Measurements from ENCODE around the gene ESYT1.

The ESYT1 gene

GRCh38 chr12:56121204-56121870 lies 6.7 kb upstream of the ESYT1 start:
- H3K4me1 ChIP-seq (ENCODE audit: insufficient read depth, low read length, poor library complexity, severe bottlenecking) = peaks cover 26% of the 10 kb centered on the region
- H3K36me3 ChIP-seq (ENCODE audit: insufficient read depth, low read length) = peaks cover 7% of the 10 kb centered on the region; the same call in 1 of the 2 replicates
- peaks cover 7% of the 10 kb centered on the region for H3K27me3 ChIP-seq (ENCODE audit: insufficient read depth, low read length, poor library complexity, severe bottlenecking)
- no peaks in the 10 kb centered on the region for H3K9me3 ChIP-seq (ENCODE audit: insufficient read depth, low read depth, low read length)
- peaks cover 11% of the 10 kb centered on the region for H3F3A ChIP-seq (ENCODE audit: low read depth)
- H2AFZ ChIP-seq (ENCODE audit: low read length) = no peak overlapping the region
- no peak overlapping the region for H3K9ac ChIP-seq (ENCODE audit: low read depth, low read length, poor library complexity, severe bottlenecking)
- peaks cover 14% of the 10 kb centered on the region for H4K20me1 ChIP-seq (ENCODE audit: insufficient read depth, low read length, poor library complexity, severe bottlenecking)
- no peak overlapping the region for H3K4me2 ChIP-seq (ENCODE audit: low read depth, low read length, poor library complexity, severe bottlenecking)
- no peak overlapping the region for H3K4me3 ChIP-seq (ENCODE audit: low read length, poor library complexity, severe bottlenecking)
- TF ChIP-seq EZH2phosphoT487 (IDR thresholded peaks at IDR 0.05; ENCODE audit: borderline replicate concordance) (no peak), CTCF (conservative IDR thresholded peaks at IDR 0.05; ENCODE audit: low read length) (no peak)
- H3K79me2 ChIP-seq (ENCODE audit: insufficient read depth, low read length) = peaks cover 44% of the 10 kb centered on the region
- H3K9me2 ChIP-seq (replicated peaks; ENCODE audit: low read depth, low read length) = no peaks in the 10 kb centered on the region

GRCh38 chr12:56122637-56123036 lies 5.4 kb upstream of the ESYT1 start:
- no peaks in the 10 kb centered on the region for H3K36me3 ChIP-seq (ENCODE audit: insufficient read depth, low read length)
- no peak overlapping the region for H2AFZ ChIP-seq (ENCODE audit: low read length)
- H3K79me2 ChIP-seq (ENCODE audit: insufficient read depth, low read length) = peaks cover 34% of the 10 kb centered on the region
- no peaks in the 10 kb centered on the region for H3K9me3 ChIP-seq (ENCODE audit: insufficient read depth, low read depth, low read length)
- H3K4me2 ChIP-seq (ENCODE audit: low read depth, low read length, poor library complexity, severe bottlenecking) = no peak overlapping the region
- H3F3A ChIP-seq (ENCODE audit: low read depth) = peaks cover 11% of the 10 kb centered on the region
- H4K20me1 ChIP-seq (ENCODE audit: insufficient read depth, low read length, poor library complexity, severe bottlenecking) = peaks cover 5% of the 10 kb centered on the region
- TF ChIP-seq EZH2phosphoT487 (IDR thresholded peaks at IDR 0.05; ENCODE audit: borderline replicate concordance) = no peak
- TF ChIP-seq CTCF (conservative IDR thresholded peaks at IDR 0.05; ENCODE audit: low read length) = no peak
- H3K9ac ChIP-seq (ENCODE audit: low read depth, low read length, poor library complexity, severe bottlenecking) = no peak overlapping the region
- H3K9me2 ChIP-seq (replicated peaks; ENCODE audit: low read depth, low read length) = no peaks in the 10 kb centered on the region
- H3K27me3 ChIP-seq (ENCODE audit: insufficient read depth, low read length, poor library complexity, severe bottlenecking) = no peaks in the 10 kb centered on the region
- H3K4me1 ChIP-seq (ENCODE audit: insufficient read depth, low read length, poor library complexity, severe bottlenecking) = peaks cover 38% of the 10 kb centered on the region
- H3K4me3 ChIP-seq (ENCODE audit: low read length, poor library complexity, severe bottlenecking) = no peak overlapping the region

DNA sequence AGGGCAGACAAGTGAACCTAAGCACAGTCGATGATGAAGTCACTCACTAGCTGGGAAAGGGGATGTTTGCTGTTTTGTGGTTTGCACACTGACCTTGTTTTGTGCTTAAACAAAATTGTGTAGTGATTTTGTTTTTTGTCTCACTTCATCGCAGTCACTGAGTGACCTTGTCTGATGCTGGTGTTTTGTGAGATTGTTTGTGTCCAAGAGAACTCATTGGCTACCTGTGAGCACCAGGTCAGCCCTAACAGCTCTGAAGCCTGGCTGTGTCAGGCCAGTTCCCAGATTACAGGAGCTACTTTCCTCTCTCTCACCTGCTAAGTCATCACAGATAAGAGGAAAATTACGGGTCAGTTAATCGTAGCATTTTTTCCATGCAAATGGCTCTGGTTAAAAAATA lies 3.9 kb upstream of the ESYT1 start:
- TF ChIP-seq CTCF (conservative IDR thresholded peaks at IDR 0.05; ENCODE audit: low read length) (no peak), EZH2phosphoT487 (IDR thresholded peaks at IDR 0.05; ENCODE audit: borderline replicate concordance) (no peak)
- Histone ChIP-seq H3K9ac (ENCODE audit: low read depth, low read length, poor library complexity, severe bottlenecking) (no peak overlapping the region), H3K4me2 (ENCODE audit: low read depth, low read length, poor library complexity, severe bottlenecking) (no peak overlapping the region)

More for the DNA sequence above, 3.9 kb upstream of the ESYT1 start:
- Histone ChIP-seq H3K79me2 (ENCODE audit: insufficient read depth, low read length) (peaks cover 34% of the 10 kb centered on the region), H4K20me1 (ENCODE audit: insufficient read depth, low read length, poor library complexity, severe bottlenecking) (peaks cover 6% of the 10 kb centered on the region), H3F3A (ENCODE audit: low read depth) (peaks cover 7% of the 10 kb centered on the region), H3K4me1 (ENCODE audit: insufficient read depth, low read length, poor library complexity, severe bottlenecking) (peaks cover 40% of the 10 kb centered on the region), H3K36me3 (ENCODE audit: insufficient read depth, low read length) (no peaks in the 10 kb centered on the region), H3K9me3 (ENCODE audit: insufficient read depth, low read depth, low read length) (no peaks in the 10 kb centered on the region), H3K27me3 (ENCODE audit: insufficient read depth, low read length, poor library complexity, severe bottlenecking) (no peaks in the 10 kb centered on the region), H2AFZ (ENCODE audit: low read length) (no peak overlapping the region), H3K9me2 (replicated peaks; ENCODE audit: low read depth, low read length) (no peaks in the 10 kb centered on the region), H3K4me3 (ENCODE audit: low read length, poor library complexity, severe bottlenecking) (no peak overlapping the region)
